Measurements from ENCODE around the gene CLDN10.

DNA sequence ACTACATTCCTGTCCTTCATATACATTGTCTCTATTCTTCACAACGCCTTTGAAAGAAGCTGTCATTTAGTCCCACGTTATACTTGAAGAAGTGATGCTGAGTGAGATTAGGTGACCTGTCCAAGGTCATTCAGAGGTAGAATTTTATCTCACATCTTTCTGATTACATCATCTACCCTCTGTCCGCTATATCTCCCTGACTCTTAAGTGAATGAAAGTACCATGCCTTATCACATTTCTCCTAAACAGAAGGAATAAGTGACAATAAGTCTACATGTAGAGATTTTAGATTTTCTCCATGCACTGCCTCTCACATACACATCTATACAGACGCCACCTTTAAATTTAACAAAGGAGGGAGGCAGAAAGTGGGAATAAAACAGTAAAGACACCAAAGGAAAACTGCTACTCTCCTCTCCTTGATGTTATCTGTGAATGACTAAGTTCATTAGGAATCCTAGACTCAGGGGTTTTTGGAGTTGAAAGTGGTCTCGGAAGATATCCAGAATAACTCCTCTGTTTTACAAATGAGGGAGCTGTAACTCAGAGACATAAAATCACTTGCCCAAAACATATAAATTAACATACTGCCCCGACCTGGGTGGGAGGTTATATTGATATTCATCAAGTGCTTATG, 4.9 kb upstream of the CLDN10 start:
- TF ChIP-seq, protein P1, sequence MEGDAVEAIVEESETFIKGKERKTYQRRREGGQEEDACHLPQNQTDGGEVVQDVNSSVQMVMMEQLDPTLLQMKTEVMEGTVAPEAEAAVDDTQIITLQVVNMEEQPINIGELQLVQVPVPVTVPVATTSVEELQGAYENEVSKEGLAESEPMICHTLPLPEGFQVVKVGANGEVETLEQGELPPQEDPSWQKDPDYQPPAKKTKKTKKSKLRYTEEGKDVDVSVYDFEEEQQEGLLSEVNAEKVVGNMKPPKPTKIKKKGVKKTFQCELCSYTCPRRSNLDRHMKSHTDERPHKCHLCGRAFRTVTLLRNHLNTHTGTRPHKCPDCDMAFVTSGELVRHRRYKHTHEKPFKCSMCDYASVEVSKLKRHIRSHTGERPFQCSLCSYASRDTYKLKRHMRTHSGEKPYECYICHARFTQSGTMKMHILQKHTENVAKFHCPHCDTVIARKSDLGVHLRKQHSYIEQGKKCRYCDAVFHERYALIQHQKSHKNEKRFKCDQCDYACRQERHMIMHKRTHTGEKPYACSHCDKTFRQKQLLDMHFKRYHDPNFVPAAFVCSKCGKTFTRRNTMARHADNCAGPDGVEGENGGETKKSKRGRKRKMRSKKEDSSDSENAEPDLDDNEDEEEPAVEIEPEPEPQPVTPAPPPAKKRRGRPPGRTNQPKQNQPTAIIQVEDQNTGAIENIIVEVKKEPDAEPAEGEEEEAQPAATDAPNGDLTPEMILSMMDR (IDR thresholded peaks at IDR 0.05): no peak
- no peak for TF ChIP-seq POLR2A (IDR thresholded peaks at IDR 0.05)
